Choroid plexus epithelial cell (primary cell): ENCODE results near the gene ITM2B.

Source experiments
- DNase-seq: peaks from one replicate; pipeline ENCODE4 v3.0.0-alpha.2; 2010; ENCODE audit warnings: low read depth
- H3K4me3 ChIP-seq: 2 replicates; pipeline ENCODE4 v1.5.1; 2011; ENCODE audit warnings: low read depth, mild to moderate bottlenecking, control low read depth, low read length, moderate library complexity
- CTCF ChIP-seq: conservative IDR thresholded peaks from 2 replicates; pipeline ENCODE4 v1.5.1; 2011; ENCODE audit warnings: low read depth, mild to moderate bottlenecking, control low read depth, inconsistent platforms, low read length, moderate library complexity

The ITM2B gene

GRCh38 chr13:48233046-48233888 is at the start of gene ITM2B:
ITM2B (plus strand) TSS chr13:48233206; CDS start chr13:48233361, 155 bp downstream.
- H3K4me3 ChIP-seq: peak within 1 kb of the TSS; percentile 99
- peak; percentile 77 for DNase-seq
- peak; percentile 21 for TF ChIP-seq CTCF

- H3K4me3 ChIP-seq: no peak overlapping the region
- TF ChIP-seq CTCF: no peak
- no peak for DNase-seq
These were observed 48.7 kb upstream of the ITM2B start for GRCh38 chr13:48184260-48184659.

- DNase-seq: no peak
- no peak for TF ChIP-seq CTCF
- no peak overlapping the region for H3K4me3 ChIP-seq
These were observed 48.0 kb upstream of the ITM2B start for GRCh38 chr13:48185018-48185417.

- DNase-seq: no peak
These were observed 46.3 kb upstream of the ITM2B start for GRCh38 chr13:48186722-48187121.

GRCh38 chr13:48188131-48188530 is 44.9 kb upstream of the ITM2B start:
- TF ChIP-seq CTCF: no peak
- H3K4me3 ChIP-seq: no peak overlapping the region
- DNase-seq: no peak

More at GRCh38 chr13:48186722-48187121, 46.3 kb upstream of the ITM2B start:
- no peak for TF ChIP-seq CTCF
- H3K4me3 ChIP-seq: no peak overlapping the region

- TF ChIP-seq CTCF: no peak
- no peak overlapping the region for H3K4me3 ChIP-seq
- no peak for DNase-seq
These were observed 44.4 kb upstream of the ITM2B start for GRCh38 chr13:48188601-48189000.

- H3K4me3 ChIP-seq: no peak overlapping the region
- DNase-seq: no peak
- TF ChIP-seq CTCF: no peak
These were observed 43.8 kb upstream of the ITM2B start for GRCh38 chr13:48189171-48189570.
